Measurements from ENCODE around the gene PURB. TPM values are rescaled to one million over a fixed set of nuclear protein-coding genes. Genes with fewer than 3 reads are reported as not detected.

Gene PURB
- total RNA-seq, 6 experiments from 2014 or later = 4.9 to 6.9 (median 6.7) TPM

DNA sequence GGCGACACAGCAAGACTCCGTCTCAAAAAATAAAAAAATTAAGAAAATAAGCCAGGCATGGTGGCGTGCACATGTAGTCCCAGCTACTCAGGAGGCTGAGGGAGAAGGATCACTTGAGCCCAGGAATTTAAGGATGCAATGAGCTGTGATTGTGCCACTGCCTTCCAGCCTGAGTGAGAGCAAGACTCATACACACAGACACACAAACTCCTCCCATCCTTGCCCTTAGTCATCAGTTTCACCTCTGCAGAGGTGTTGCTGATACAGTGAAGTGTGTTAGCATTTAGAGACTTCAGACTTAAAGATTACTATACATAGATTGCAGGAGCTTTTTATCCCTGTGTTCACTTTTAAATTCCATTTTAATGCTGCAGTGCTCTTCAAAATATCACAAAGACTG lies 31.9 kb downstream of the PURB start:
- Histone ChIP-seq H3K27me3 (no peaks in the 10 kb centered on the region), H3K27ac (no peak overlapping the region), H3K4me1 (no peaks in the 10 kb centered on the region), H3K36me3 (no peaks in the 10 kb centered on the region), H3K9me3 (no peaks in the 10 kb centered on the region), H3K4me3 (no peak overlapping the region)
- TF ChIP-seq, protein P1, sequence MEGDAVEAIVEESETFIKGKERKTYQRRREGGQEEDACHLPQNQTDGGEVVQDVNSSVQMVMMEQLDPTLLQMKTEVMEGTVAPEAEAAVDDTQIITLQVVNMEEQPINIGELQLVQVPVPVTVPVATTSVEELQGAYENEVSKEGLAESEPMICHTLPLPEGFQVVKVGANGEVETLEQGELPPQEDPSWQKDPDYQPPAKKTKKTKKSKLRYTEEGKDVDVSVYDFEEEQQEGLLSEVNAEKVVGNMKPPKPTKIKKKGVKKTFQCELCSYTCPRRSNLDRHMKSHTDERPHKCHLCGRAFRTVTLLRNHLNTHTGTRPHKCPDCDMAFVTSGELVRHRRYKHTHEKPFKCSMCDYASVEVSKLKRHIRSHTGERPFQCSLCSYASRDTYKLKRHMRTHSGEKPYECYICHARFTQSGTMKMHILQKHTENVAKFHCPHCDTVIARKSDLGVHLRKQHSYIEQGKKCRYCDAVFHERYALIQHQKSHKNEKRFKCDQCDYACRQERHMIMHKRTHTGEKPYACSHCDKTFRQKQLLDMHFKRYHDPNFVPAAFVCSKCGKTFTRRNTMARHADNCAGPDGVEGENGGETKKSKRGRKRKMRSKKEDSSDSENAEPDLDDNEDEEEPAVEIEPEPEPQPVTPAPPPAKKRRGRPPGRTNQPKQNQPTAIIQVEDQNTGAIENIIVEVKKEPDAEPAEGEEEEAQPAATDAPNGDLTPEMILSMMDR (IDR thresholded peaks at IDR 0.05) = no peak
- intact Hi-C loops (cut with DNase I) = loop anchor here (10.0 kb wide), 2 partner anchors 71 to 281 kb away; no protein-coding TSS in a partner anchor
- no peak for DNase-seq
- WGBS (ENCODE audit: insufficient coverage, low coverage, low lambda C conversion rate, missing lambda C conversion rate) = 63% methylated on average over 1 of the region's 3 CpGs
- no peak for ATAC-seq

DNA sequence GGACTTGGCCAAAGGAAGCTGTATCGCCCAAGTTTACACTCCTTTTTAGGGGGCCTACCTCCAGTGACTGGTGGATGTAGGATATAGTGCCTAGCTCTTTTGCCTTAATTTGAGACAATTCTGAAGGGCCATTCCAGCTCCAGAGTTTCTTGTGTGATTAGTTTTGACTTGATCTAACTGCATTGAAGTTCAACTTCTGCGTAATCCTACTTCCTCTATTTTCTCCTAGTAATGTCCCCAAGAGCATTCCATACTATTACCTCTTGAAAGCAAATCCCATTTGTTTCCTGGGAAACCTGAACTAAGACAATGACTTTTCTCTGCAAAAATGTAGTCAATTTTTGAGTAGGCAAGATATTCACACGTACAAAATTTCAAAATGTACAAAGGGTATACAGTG lies 32.7 kb downstream of the PURB start:
- H3K4me1 ChIP-seq = no peaks in the 10 kb centered on the region
- WGBS (ENCODE audit: insufficient coverage, low coverage, low lambda C conversion rate, missing lambda C conversion rate) = 86% methylated on average over 3 of the region's 3 CpGs
- ATAC-seq (no peak), DNase-seq (no peak)
- no peak overlapping the region for H3K27ac ChIP-seq
- H3K27me3 ChIP-seq = no peaks in the 10 kb centered on the region
- H3K9me3 ChIP-seq = no peaks in the 10 kb centered on the region
- H3K36me3 ChIP-seq = no peaks in the 10 kb centered on the region
- TF ChIP-seq, protein P1 (IDR thresholded peaks at IDR 0.05) = no peak
- TF ChIP-seq POLR2A (IDR thresholded peaks at IDR 0.05) = no peak
- no peak overlapping the region for H3K4me3 ChIP-seq
- intact Hi-C loops (cut with DNase I) = loop anchor here (10.0 kb wide), 2 partner anchors 72 to 282 kb away; no protein-coding TSS in a partner anchor

DNA sequence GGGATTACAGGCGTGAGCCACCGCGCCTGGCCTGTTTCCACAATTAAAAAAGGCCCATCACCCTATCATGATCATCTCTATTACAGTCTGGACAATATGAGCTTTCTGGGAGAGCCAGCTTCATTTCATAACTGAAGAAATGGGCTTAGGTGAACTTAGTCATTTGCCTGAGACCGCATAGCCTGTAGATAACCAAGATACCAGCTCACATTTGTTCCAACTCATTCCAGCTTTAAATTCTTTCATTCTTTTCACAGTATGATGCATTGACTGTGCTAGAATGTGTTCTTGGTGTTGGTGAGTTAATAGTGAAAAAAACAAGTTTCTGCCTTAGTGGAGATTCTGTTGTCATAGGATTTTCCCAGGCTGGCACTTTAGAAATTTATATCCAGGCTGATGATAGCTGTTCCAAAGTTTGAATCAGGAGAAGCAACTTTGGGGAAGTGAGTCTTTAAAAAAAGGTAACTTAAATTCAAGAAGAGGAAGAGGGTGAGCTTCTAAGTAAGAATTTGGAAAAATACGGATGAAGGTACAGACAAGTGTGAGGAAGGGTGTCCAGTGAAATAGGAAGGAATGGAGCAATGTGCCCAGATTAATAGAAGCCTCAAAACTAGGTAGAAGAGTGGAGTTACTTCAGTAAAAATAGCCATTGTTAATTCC lies 35.3 kb downstream of the PURB start:
- no peaks in the 10 kb centered on the region for H3K9me3 ChIP-seq

DNA sequence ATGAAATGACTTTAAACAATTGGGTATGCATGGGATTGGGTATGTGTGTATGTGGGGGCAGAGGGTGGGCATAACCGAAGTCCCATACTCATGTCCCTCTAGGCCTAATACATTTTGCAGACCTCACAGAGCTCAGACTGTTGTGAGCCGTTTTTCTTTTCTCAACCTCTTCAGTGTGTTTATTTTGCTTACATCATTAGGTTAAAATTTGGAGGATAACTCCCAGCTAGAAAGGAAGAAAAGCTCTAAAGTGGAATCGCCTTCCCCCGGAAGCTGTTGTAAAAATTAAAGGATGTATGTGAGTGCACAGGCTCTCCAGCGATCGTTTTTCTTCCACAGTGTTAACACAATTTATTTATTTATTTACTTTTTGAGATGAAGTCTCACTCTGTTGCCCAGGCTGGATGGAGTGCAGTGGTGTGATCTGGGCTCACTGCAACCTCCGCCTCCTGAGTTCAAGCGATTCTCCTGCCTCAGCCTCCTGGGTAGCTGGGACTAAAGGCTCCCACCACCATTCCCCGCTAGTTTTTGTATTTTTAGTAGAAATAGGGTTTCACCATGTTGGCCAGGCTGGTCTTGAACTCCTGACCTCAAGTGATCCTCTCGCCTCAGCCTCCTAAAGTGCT lies 36.0 kb downstream of the PURB start:
- Histone ChIP-seq H3K4me3 (no peak overlapping the region), H3K27ac (no peak overlapping the region), H3K36me3 (no peaks in the 10 kb centered on the region), H3K9me3 (no peaks in the 10 kb centered on the region), H3K27me3 (no peaks in the 10 kb centered on the region), H3K4me1 (peaks cover 0 to 13% (median 8%) of the 10 kb centered on the region in 4 donors)
- WGBS (ENCODE audit: insufficient coverage, low coverage, low lambda C conversion rate, missing lambda C conversion rate) = 66% methylated on average over 6 of the region's 10 CpGs
- no peak for DNase-seq
- no peak for ATAC-seq
- TF ChIP-seq, protein P1 (IDR thresholded peaks at IDR 0.05) = no peak
- no peak for TF ChIP-seq POLR2A (IDR thresholded peaks at IDR 0.05)
- intact Hi-C loops (cut with DNase I) = loop anchor here in 1 of 2 donors (10.0 kb wide), 1 partner anchor 265 kb away; the partner anchor contains the start of gene TMED4

More for the DNA sequence above, 35.3 kb downstream of the PURB start:
- H3K27me3 ChIP-seq = no peaks in the 10 kb centered on the region
- 64% methylated on average over 3 of the region's 5 CpGs for WGBS (ENCODE audit: insufficient coverage, low coverage, low lambda C conversion rate, missing lambda C conversion rate)
- no peak overlapping the region for H3K4me3 ChIP-seq
- no peak for TF ChIP-seq POLR2A (IDR thresholded peaks at IDR 0.05)
- TF ChIP-seq, protein P1 (IDR thresholded peaks at IDR 0.05) = no peak
- H3K27ac ChIP-seq = no peak overlapping the region
- H3K4me1 ChIP-seq = peaks cover 0 to 13% (median 7%) of the 10 kb centered on the region in 4 donors
- intact Hi-C loops (cut with DNase I) = loop anchor here (10.0 kb wide), 3 partner anchors 75 to 285 kb away; partner anchors contain the start of gene TMED4 (in 1 of the 2)
- ATAC-seq (no peak), DNase-seq (no peak)
- H3K36me3 ChIP-seq = no peaks in the 10 kb centered on the region

Measured in right lobe of liver (tissue), 6 donors.